Dendritic cell treated with granulocyte-macrophage colony-stimulating factor and Interleukin-4, amounts not matched to agents 40 ng/mL and 50 ng/mL, for 4 days (primary cell): ENCODE results near the gene CYBA.
"Not testable (repeated sequence)": the region's sequence is repeated elsewhere in the genome, so short reads cannot be mapped to it uniquely, and the experiment has no call there.

Source experiments
- H3K27ac Mint-ChIP-seq: one replicate; pipeline ENCODE4 v1.8.0; 2022; ENCODE audit warnings: mild to moderate bottlenecking, mixed read lengths
- H3K27me3 Mint-ChIP-seq: one replicate; pipeline ENCODE4 v1.8.0; 2022; ENCODE audit warnings: mild to moderate bottlenecking, mixed read lengths
- H3K36me3 Mint-ChIP-seq: one replicate; pipeline ENCODE4 v1.8.0; 2022; ENCODE audit warnings: low read depth, mixed read lengths
- H3K4me1 Mint-ChIP-seq: one replicate; pipeline ENCODE4 v1.8.0; 2022; ENCODE audit warnings: low read depth, mixed read lengths
- H3K4me3 Mint-ChIP-seq: one replicate; pipeline ENCODE4 v1.8.0; 2022; ENCODE audit warnings: mild to moderate bottlenecking, moderate library complexity, mixed read lengths
- H3K9me3 Mint-ChIP-seq: one replicate; pipeline ENCODE4 v1.8.0; 2022; ENCODE audit warnings: mixed read lengths
- intact Hi-C: fragments of 100-400 bp; cut with micrococcal nuclease; formaldehyde crosslinking; loops from one replicate; pipeline ENCODE4 v1.15.0; 2022

The CYBA gene

GRCh38 chr16:88609426-88609825 is 41.4 kb downstream of the CYBA start:
- H3K4me3 Mint-ChIP-seq, H3K27ac Mint-ChIP-seq, H3K27me3 Mint-ChIP-seq, intact Hi-C loops, H3K9me3 Mint-ChIP-seq: not testable (repeated sequence)
- Mint-ChIP-seq H3K36me3 (peaks cover 94% of the 10 kb centered on the region), H3K4me1 (peaks cover 23% of the 10 kb centered on the region)

GRCh38 chr16:88608076-88608475 is 42.8 kb downstream of the CYBA start:
- peaks cover 19% of the 10 kb centered on the region for H3K4me1 Mint-ChIP-seq
- H3K36me3 Mint-ChIP-seq = peaks cover 91% of the 10 kb centered on the region
- peak overlapping the region; percentile 3 for H3K27ac Mint-ChIP-seq
- no peak overlapping the region for H3K4me3 Mint-ChIP-seq
- no peaks in the 10 kb centered on the region for H3K27me3 Mint-ChIP-seq
- intact Hi-C loops = no loop called here
- no peaks in the 10 kb centered on the region for H3K9me3 Mint-ChIP-seq

GRCh38 chr16:88606148-88606757 is 44.6 kb downstream of the CYBA start:
- Mint-ChIP-seq H3K27ac (no peak overlapping the region), H3K36me3 (peaks cover 94% of the 10 kb centered on the region), H3K4me3 (no peak overlapping the region), H3K9me3 (no peaks in the 10 kb centered on the region), H3K4me1 (peaks cover 19% of the 10 kb centered on the region), H3K27me3 (no peaks in the 10 kb centered on the region)
- intact Hi-C loops = no loop called here

- Mint-ChIP-seq H3K9me3 (no peaks in the 10 kb centered on the region), H3K36me3 (peaks cover 94% of the 10 kb centered on the region), H3K4me3 (no peak overlapping the region), H3K27ac (no peak overlapping the region), H3K27me3 (no peaks in the 10 kb centered on the region), H3K4me1 (peaks cover 21% of the 10 kb centered on the region)
- intact Hi-C loops = no loop called here
Measured at GRCh38 chr16:88605186-88606147, 45.4 kb downstream of the CYBA start.

GRCh38 chr16:88602091-88602490 is 48.8 kb downstream of the CYBA start:
- no peaks in the 10 kb centered on the region for H3K9me3 Mint-ChIP-seq
- H3K27ac Mint-ChIP-seq = peak overlapping the region; percentile 86
- H3K4me1 Mint-ChIP-seq = peaks cover 29% of the 10 kb centered on the region
- H3K27me3 Mint-ChIP-seq = no peaks in the 10 kb centered on the region
- H3K36me3 Mint-ChIP-seq = peaks cover 89% of the 10 kb centered on the region
- intact Hi-C loops = no loop called here
- no peak overlapping the region for H3K4me3 Mint-ChIP-seq

- intact Hi-C loops = no loop called here
- Mint-ChIP-seq H3K27me3 (no peaks in the 10 kb centered on the region), H3K4me1 (peaks cover 32% of the 10 kb centered on the region), H3K36me3 (peaks cover 83% of the 10 kb centered on the region), H3K9me3 (no peaks in the 10 kb centered on the region), H3K27ac (peak overlapping the region; percentile 86), H3K4me3 (no peak overlapping the region)
Measured at GRCh38 chr16:88601313-88602036, 49.4 kb downstream of the CYBA start.

GRCh38 chr16:88600539-88600896 is 50.3 kb downstream of the CYBA start:
- Mint-ChIP-seq H3K4me3 (no peak overlapping the region), H3K4me1 (peaks cover 40% of the 10 kb centered on the region), H3K27ac (peak overlapping the region; percentile 86), H3K27me3 (no peaks in the 10 kb centered on the region), H3K36me3 (peaks cover 74% of the 10 kb centered on the region), H3K9me3 (no peaks in the 10 kb centered on the region)
- intact Hi-C loops = no loop called here

- Mint-ChIP-seq H3K27ac (peak overlapping the region; percentile 86), H3K36me3 (peaks cover 72% of the 10 kb centered on the region), H3K4me3 (peak overlapping the region; percentile 17), H3K9me3 (no peaks in the 10 kb centered on the region), H3K4me1 (peaks cover 40% of the 10 kb centered on the region), H3K27me3 (no peaks in the 10 kb centered on the region)
- intact Hi-C loops = loop anchor here (10.0 kb wide), 1 partner anchor 105 kb away; the partner anchor contains the start of genes CTU2 and RNF166
Measured at GRCh38 chr16:88599825-88600538, 50.9 kb downstream of the CYBA start.

GRCh38 chr16:88599092-88599733 is 51.6 kb downstream of the CYBA start:
- peaks cover 40% of the 10 kb centered on the region for H3K4me1 Mint-ChIP-seq
- peaks cover 66% of the 10 kb centered on the region for H3K36me3 Mint-ChIP-seq
- peak overlapping the region; percentile 86 for H3K27ac Mint-ChIP-seq
- peak overlapping the region; percentile 17 for H3K4me3 Mint-ChIP-seq
- H3K27me3 Mint-ChIP-seq = no peaks in the 10 kb centered on the region
- no peaks in the 10 kb centered on the region for H3K9me3 Mint-ChIP-seq
- intact Hi-C loops = loop anchor here (10.0 kb wide), 1 partner anchor 106 kb away; the partner anchor contains the start of genes CTU2 and RNF166

GRCh38 chr16:88597856-88598491 is 52.9 kb downstream of the CYBA start:
- Mint-ChIP-seq H3K27ac (peak overlapping the region; percentile 86), H3K9me3 (no peaks in the 10 kb centered on the region), H3K4me3 (no peak overlapping the region), H3K27me3 (no peaks in the 10 kb centered on the region), H3K36me3 (peaks cover 64% of the 10 kb centered on the region), H3K4me1 (peaks cover 45% of the 10 kb centered on the region)
- intact Hi-C loops = loop anchor here (10.0 kb wide), 1 partner anchor 107 kb away; the partner anchor contains the start of genes CTU2 and RNF166

- H3K27me3 Mint-ChIP-seq = no peaks in the 10 kb centered on the region
- no peak overlapping the region for H3K4me3 Mint-ChIP-seq
- peaks cover 52% of the 10 kb centered on the region for H3K36me3 Mint-ChIP-seq
- intact Hi-C loops = loop anchor here (10.0 kb wide), 1 partner anchor 108 kb away; the partner anchor contains the start of genes CTU2 and RNF166
- no peaks in the 10 kb centered on the region for H3K9me3 Mint-ChIP-seq
- peaks cover 56% of the 10 kb centered on the region for H3K4me1 Mint-ChIP-seq
- H3K27ac Mint-ChIP-seq = peak overlapping the region; percentile 70
Measured at GRCh38 chr16:88596483-88596882, 54.4 kb downstream of the CYBA start.

GRCh38 chr16:88595921-88596320 is 54.9 kb downstream of the CYBA start:
- intact Hi-C loops = loop anchor here (10.0 kb wide), 1 partner anchor 109 kb away; the partner anchor contains the start of genes CTU2 and RNF166
- Mint-ChIP-seq H3K4me1 (peaks cover 61% of the 10 kb centered on the region), H3K4me3 (no peak overlapping the region), H3K36me3 (peaks cover 48% of the 10 kb centered on the region), H3K27me3 (no peaks in the 10 kb centered on the region), H3K27ac (peak overlapping the region; percentile 70), H3K9me3 (no peaks in the 10 kb centered on the region)
